Measurements from ENCODE around the gene VAMP2.

Gene VAMP2

GRCh38 chr17:8125947-8126490 is 36.7 kb downstream of the VAMP2 start:
- POLR2A ChIA-PET = interaction anchor here (0.9 to 1.6 kb wide), 3 partner anchors 28 to 98 kb away, joined by 3 to 6 read pairs (median 4); no protein-coding TSS in a partner anchor
- Histone ChIP-seq H3K9me3 (ENCODE audit: control insufficient read depth, insufficient read depth, low read depth, low read length) (no peaks in the 10 kb centered on the region), H3K27ac (ENCODE audit: extremely low read depth, low read depth, low read length) (peak overlapping the region; percentile 77), H3K36me3 (ENCODE audit: control insufficient read depth in 2 of 2, insufficient read depth in 1 of 2, low read length in 2 of 2) (no peaks in the 10 kb centered on the region), H3K4me1 (ENCODE audit: control insufficient read depth, insufficient read depth, low read length) (peaks cover 14% of the 10 kb centered on the region), H3K4me3 (ENCODE audit: low read depth, low read length) (peak overlapping the region; percentile 55)
- CTCF ChIA-PET = interaction anchor here (0.6 to 4.7 kb wide), 6 partner anchors 10 to 438 kb away, joined by 3 to 36 read pairs (median 4); no protein-coding TSS in a partner anchor
- no peak for TF ChIP-seq REPIN1 (tag by site-specific recombination; IDR thresholded peaks at IDR 0.05; ENCODE audit: low read depth)
- no peak for TF ChIP-seq ZNF23 (tag by site-specific recombination; IDR thresholded peaks at IDR 0.05; ENCODE audit: borderline replicate concordance)
- TF ChIP-seq ZNF549 (tag by site-specific recombination; IDR thresholded peaks at IDR 0.05) = no peak
- TF ChIP-seq ZNF350 (tag by site-specific recombination; IDR thresholded peaks at IDR 0.05) = no peak
- TF ChIP-seq ZNF624 (tag by site-specific recombination; IDR thresholded peaks at IDR 0.05) = no peak
- TF ChIP-seq ZNF555 (tag by site-specific recombination; conservative IDR thresholded peaks at IDR 0.05) = no peak
- TF ChIP-seq ZNF24 (tag by site-specific recombination; IDR thresholded peaks at IDR 0.05) = peak; percentile 55
- TF ChIP-seq REST (tag by site-specific recombination; IDR thresholded peaks at IDR 0.05) = no peak
- no peak for TF ChIP-seq BCL11A (tag by site-specific recombination; IDR thresholded peaks at IDR 0.05; ENCODE audit: low read depth)
- no peak for TF ChIP-seq KLF9 (tag by site-specific recombination; IDR thresholded peaks at IDR 0.05; ENCODE audit: low read depth)
- no peak for TF ChIP-seq ZNF221 (tag by site-specific recombination; IDR thresholded peaks at IDR 0.05; ENCODE audit: borderline replicate concordance)
- TF ChIP-seq TRIM28 (IDR thresholded peaks at IDR 0.05; ENCODE audit: borderline replicate concordance, low read length) = no peak
- TF ChIP-seq ZNF548 (tag by site-specific recombination; IDR thresholded peaks at IDR 0.05) = no peak
- TF ChIP-seq ZNF621 (tag by site-specific recombination; IDR thresholded peaks at IDR 0.05) = no peak
- TF ChIP-seq ZNF600 (tag by site-specific recombination; IDR thresholded peaks at IDR 0.05) = peak; percentile 36; the same call in 1 of the 2 replicates
- TF ChIP-seq ZBTB11 (tag by site-specific recombination; conservative IDR thresholded peaks at IDR 0.05; ENCODE audit: low read depth) = 0 out of 2 replicates have a peak, but pooled peaks have one; percentile 6
- TF ChIP-seq ZNF248 (tag by site-specific recombination; IDR thresholded peaks at IDR 0.05) = no peak
- TF ChIP-seq ZNF292 (tag by site-specific recombination; IDR thresholded peaks at IDR 0.05; ENCODE audit: borderline replicate concordance, low read depth) = no peak
- TF ChIP-seq ZNF169 (tag by site-specific recombination; IDR thresholded peaks at IDR 0.05) = no peak
- no peak for TF ChIP-seq ZNF580 (tag by site-specific recombination; IDR thresholded peaks at IDR 0.05)
- no peak for TF ChIP-seq ZNF302 (tag by site-specific recombination; IDR thresholded peaks at IDR 0.05; ENCODE audit: low read depth)
- TF ChIP-seq OVOL3 (tag by site-specific recombination; IDR thresholded peaks at IDR 0.05) = no peak
- no peak for TF ChIP-seq ZNF274 (IDR thresholded peaks at IDR 0.05; ENCODE audit: low read length)
- TF ChIP-seq ZNF274 (tag by site-specific recombination; IDR thresholded peaks at IDR 0.05; ENCODE audit: borderline replicate concordance) = no peak
- no peak for TF ChIP-seq ZNF529 (tag by site-specific recombination; IDR thresholded peaks at IDR 0.05; ENCODE audit: insufficient replicate concordance)
- peak; percentile 60; the same call in 1 of the 2 replicates for TF ChIP-seq ZSCAN16 (tag by site-specific recombination; IDR thresholded peaks at IDR 0.05)
- peak; percentile 63 for TF ChIP-seq SP3 (tag by site-specific recombination; IDR thresholded peaks at IDR 0.05)
- TF ChIP-seq ZNF449 (tag by site-specific recombination; IDR thresholded peaks at IDR 0.05) = no peak
- TF ChIP-seq ZNF670 (tag by site-specific recombination; IDR thresholded peaks at IDR 0.05; ENCODE audit: low read depth) = no peak
- no peak for TF ChIP-seq ZNF140 (tag by site-specific recombination; IDR thresholded peaks at IDR 0.05)
- peak; percentile 71; the same call in 1 of the 2 replicates for TF ChIP-seq ZBTB7A (tag by site-specific recombination; IDR thresholded peaks at IDR 0.05; ENCODE audit: low read depth)

All from HEK293 (cell line).